Inferior parietal cortex (tissue), 1 donor: ENCODE results near the gene GPR132.

ENCODE experiments used
- DNase-seq: peaks from one replicate; pipeline ENCODE4 v3.0.0-alpha.2; 2016; ENCODE audit errors: extremely low spot score

The GPR132 gene

GRCh38 chr14:105061428-105062047 is 3.7 kb downstream of the GPR132 start:
- no peak for DNase-seq

DNA sequence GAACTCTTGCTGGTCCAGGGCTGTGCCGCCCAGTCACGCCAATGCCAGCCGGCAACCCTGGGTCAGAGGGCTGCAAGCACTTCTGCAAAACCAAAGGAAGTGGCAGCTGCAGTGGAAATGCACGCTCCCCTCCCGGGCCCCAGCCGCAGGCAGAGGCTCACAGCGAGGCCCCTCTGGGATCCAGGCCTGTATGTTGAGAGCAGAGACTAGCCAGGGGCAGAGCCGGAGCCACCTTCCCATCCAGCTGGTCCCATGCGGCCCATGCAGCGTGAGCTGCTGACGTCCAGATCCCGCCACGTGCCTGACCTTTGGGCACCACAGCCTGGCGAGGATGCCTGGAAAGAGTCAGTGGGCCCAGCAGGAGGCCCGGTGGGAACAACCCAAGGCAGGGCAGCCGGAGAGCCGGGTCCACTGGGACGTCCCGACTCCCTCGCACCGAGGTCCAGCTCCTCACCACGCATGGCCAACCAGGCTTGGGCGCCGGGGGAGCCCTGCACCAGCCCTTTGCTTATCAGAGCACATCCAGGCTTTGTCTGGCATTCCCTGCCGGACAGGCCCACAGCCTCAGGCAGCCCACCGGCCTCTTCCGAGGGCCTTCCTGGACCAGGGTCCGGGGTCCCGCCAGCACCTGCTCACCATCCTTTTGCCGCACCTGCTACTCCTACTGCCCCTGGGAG is 4.3 kb downstream of the GPR132 start:
- no peak for DNase-seq

- DNase-seq = no peak
These were observed 5.2 kb downstream of the GPR132 start for GRCh38 chr14:105059925-105060565.

DNA sequence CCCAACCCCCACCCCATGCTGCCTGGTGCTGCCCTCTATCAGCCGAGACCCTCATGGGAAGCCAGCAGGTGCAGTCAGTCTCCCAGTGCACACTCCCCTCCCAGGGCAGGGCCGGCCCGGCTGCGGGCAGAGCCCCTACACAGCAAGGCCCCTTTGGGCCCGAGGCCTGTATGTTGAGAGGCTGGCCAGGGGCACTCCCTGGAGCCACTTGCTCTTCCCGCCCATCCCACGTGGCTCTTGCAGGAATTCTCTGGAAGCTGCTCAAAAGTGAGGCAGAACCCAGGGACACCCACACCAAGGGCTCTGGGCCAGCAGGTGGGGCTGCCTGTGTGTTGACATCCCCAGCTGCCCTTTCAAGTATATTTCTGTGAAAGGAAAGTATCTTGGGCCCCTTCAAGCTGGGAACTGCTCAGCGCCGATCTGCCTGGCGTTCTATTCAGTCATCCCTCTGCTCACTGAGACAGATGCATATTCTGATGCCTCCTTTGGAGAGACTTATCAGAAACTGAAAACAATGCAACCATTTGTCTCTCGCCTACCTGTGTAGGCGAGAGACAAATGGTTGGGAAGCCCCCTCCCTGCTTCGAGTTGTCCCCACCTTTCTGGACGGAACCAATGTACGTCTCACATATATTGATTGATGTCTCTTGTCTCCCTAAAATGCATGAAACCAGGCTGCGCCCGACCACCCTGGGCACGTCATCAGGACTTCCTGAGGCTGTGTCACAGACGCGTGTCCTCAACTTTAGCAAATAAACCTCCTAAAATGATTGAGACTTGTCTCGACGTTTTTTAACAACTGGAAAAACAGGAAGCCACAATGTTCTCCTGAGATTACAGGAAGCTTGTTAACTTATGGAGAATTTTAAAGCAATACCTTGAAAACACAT is 6.0 kb downstream of the GPR132 start:
- no peak for DNase-seq

DNA sequence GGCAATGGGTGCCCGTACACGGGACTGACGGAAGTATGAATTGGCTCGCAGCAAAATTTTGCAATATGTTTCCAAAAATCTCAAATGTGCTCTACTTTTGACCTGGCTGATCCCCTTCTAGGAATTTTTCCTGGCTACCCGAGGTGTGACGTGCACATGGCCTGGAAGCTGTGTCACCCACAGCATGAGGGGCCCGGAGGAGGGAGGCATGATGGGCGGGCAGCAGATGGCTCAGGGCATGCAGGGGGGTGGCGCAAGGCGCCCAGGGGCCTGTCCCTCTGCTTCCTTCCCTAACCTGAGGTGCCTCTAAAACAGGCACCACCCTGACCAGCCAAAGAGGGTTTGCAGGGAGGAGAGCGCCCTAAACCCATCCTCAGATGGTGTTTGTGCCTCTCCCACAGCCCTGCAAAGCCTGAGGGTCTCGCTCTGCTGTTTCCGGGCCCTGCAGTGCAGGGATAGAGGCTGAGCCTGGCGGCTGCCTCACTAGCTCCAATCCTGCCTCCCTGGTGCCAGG is 6.7 kb downstream of the GPR132 start:
- DNase-seq = no peak

GRCh38 chr14:105056303-105056831 is 8.9 kb downstream of the GPR132 start:
- DNase-seq = no peak

- no peak for DNase-seq
These were observed 9.4 kb downstream of the GPR132 start for GRCh38 chr14:105055736-105056302.

GRCh38 chr14:105055334-105055733 is 9.9 kb downstream of the GPR132 start:
- no peak for DNase-seq

GRCh38 chr14:105053996-105054395 is 11.2 kb downstream of the GPR132 start:
- DNase-seq = no peak

- DNase-seq = no peak
These were observed 11.8 kb downstream of the GPR132 start for GRCh38 chr14:105053421-105053820.

DNA sequence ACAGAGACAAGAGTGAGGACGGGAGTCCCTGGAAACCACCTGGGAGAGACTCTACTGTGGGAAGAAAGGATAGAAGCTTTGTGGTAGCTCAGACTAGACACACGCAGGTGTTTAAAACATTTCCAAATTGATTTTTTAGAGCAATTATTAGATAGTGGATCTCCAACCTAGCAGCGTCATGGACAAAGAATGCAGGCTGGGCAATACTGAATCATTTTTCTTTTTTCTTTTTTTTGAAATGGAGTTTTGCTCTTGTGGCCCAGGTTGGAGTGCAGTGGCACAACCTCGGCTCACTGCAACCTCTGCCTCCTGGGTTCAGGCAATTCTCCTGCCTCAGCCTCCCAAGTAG is 13.1 kb downstream of the GPR132 start:
- DNase-seq = no peak

DNA sequence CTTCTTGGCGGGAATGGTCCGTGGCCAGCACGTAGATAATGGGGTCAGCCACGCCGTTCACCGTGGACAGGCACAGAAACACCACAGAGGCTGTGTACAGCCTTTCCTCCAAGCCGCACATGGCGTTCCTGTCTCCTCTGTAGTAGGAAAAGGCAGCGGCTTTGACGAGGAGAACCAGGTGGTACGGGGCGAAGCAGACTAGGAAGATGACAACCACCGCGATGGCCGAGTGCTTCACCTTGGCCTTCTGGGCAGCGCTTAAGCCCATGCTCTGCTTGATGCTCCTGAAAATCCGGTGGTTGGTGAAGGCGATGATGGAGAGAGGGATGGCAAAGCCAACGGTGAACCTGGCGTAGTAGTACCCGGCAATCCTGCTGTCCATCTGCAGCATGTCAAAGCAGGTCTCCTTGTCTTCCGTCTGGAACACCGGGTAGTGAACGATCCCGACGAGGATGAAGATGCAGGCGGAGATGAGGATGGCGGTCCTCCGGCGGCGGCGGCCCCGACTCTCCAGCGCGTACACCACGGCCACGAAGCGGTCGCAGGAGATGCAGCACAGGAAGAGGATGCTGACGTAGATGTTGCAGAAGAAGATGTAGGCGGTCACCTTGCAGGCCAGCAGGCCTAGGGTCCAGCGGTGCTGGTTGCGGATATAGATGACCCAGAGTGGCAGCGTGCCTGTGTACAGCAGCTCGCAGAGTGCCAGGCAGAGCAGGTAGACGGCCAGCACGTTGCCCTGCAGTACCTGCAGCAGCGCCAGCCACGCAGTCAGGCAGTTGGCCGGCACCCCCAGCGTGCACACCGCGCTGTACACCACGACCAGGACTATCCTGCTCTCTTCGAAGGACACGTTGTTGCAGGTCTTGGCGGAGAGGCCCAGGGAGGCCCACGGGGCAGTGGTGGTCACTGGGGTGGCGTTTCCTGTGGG is 13.8 kb downstream of the GPR132 start:
- no peak for DNase-seq

- no peak for DNase-seq
These were observed 14.7 kb downstream of the GPR132 start for GRCh38 chr14:105050551-105050897.

DNA sequence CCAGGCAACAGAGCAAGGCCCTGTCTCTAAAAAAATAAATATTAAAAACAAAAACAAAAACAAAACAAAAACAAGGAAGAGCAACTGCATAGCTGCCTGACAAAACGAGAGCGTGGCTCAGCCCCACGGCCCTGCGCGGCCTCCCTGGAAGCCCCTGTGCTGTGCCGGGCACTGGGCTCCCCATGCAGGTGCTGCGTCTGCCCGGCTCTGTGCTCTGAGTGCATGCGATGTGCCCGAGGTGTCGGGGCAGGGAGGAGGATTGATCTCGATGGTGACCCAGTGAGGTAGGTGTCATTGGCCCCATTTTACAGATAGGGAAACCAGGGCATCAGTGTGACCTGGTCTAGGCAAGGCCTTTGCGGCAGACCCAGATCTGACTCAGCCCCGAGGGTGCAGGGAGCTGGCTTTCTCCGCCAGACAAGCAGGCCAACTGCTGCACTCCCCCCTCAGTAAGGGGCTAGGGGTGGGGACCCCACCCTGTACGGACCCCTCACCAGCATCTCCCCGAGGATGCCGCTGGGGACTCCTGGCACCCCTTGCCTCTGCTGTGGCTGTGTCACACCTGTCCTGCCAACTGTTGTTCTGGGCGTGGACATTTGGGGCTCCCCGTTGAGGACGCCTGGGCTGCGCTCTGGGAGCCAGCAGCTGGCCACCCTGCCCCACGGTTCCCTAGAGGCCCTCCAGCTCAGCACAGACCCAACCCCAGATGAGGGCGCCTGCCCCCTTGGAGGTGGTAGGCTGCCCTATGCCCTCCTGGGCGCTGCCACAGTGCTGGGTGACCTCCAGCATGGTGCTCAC is 15.3 kb downstream of the GPR132 start:
- DNase-seq = no peak

DNA sequence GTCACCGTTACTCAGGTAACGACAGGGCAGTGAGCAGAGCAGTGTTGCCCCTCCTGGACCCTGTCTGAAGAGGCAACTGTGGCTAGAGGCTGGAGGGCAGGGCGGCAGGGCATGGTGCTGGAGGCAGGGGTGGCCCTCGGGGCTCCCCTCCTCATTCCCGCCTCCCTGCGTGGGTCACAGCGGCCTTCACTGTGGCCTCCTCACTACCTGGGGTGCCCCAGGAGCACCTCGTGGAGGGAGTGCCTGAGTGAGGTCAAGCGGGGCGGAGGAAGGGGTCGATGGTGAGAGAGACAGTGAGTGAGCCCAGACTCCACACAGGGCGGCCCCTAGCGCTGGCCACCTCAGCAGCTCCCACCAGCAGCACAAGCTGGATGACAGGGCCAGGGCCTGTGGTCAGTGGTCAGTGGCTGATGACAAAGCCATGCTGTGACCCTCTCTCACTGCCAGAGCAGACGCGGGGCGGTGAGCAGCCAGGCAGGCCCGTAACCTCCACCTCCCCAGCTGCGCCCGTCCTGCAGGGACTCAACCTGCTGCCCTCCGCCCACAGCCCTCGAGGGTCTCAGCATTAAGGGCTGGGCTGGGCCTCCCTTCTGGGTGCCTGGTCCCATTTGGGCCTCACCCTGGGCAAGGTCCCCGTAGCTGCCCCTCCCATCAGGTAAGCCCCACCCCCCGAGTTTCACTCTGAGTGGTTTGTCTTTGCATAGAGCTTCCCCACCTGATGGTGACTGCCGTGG is 17.8 kb downstream of the GPR132 start:
- no peak for DNase-seq

DNA sequence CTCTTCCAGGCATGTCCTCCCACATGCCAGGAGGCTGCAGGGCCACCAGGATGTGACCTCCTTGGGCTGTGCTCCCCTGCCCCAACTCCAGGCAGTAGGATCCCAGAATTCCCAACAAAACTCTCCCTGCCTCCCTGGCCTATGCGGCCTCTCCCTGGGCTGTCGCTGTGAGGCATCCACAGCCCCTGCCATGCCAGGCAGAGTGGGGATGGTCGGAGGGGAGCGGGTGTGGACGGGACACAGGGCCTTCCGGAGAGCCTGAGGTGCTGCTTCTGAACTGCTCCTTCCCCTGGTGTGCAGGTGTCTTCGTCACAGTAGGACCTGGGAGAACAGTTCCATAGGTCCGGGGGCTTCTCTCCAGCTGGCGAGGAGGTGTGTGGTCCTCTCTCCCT is 18.3 kb downstream of the GPR132 start:
- no peak for DNase-seq

DNA sequence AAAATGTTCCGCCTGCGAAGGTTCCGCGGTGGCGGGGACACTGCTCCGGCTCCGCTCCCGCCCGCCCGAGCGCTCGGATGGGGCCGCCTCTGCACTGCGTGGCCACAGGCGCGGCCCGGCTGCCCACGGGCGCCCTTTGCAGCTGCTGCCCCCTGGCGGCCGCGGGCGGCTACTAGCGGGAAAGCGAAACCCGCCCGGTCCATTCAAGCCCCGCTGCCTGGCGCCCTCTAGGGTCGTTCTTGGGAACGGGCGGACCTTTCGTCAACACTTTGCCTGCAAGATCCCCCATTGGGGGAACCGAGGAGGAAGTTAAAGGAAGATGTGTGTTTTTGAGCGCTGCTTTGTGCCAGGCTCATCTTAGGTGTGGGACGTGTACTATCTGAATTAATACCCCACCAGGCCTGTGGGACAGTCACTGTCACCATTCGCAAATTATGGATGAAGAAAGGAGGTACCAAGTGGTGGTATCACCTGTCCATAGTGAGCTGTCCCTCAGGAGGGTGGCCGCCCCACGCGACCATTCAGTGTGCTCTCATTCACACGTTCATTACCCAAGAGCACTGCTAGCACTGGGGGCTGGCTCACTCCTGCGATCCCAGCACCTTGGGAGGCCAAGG is 19.4 kb downstream of the GPR132 start:
- DNase-seq = peak; percentile 71

DNA sequence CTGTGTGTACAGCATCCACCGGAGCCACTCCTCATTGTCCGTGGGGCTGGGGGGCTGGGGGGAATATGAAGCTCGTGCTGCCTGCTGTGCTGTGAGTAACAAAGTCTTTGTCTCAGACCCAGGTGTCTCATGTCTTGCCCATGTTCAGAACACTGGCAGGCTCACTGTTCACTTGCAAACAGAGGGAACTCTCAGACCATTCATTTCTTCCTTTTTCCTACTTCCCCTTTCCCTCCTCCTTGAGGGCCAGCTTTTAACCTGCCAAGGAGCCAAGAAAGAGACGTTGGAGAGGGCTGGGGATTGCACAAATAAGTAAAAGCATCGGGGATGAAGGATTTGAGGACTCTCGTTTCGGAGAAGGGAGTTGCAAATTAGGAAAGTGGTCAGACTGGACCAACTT is 21.6 kb downstream of the GPR132 start:
- DNase-seq = no peak

DNA sequence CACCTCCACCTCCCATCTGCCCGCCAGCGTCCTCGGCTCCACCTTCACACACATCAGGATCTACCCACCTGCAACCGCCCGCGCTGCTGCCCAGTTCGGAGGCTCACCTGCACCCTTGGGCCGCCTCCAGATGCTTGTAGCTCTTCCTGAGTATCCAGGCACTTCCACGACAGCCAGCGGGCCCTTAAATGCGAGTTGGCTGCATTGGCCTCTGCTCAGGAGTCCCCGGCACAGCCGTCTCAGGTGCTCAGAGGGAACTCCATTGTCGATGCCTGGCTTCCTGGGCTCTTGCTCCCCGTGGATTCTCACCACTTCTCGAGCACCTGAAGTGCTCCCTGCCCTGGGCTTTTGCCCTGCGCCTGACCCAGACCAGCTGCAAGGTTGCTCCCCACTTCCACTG is 22.4 kb downstream of the GPR132 start:
- no peak for DNase-seq
